K562 (cell line): ENCODE results near the gene RAMAC. TPM values are rescaled to one million over a fixed set of nuclear protein-coding genes. Genes with fewer than 3 reads are reported as not detected.

Experiments
- AFF1 ChIP-seq, 2 experiments: fragments of 450-650 bp; IDR thresholded peaks; 2 replicates each; pipeline ENCODE4 v1.6.1; 2018; ENCODE audit warnings: mild to moderate bottlenecking in 2 of 2, low read depth in 1 of 2; ENCODE audit not compliant: partially characterized antibody in 2 of 2
- GATAD2B ChIP-seq: fragments of 450-650 bp; IDR thresholded peaks from 2 replicates; pipeline ENCODE4 v1.6.1; 2017; ENCODE audit warnings: mild to moderate bottlenecking, borderline replicate concordance
- HDAC8 ChIP-seq: fragments of 450-650 bp; IDR thresholded peaks from 2 replicates; pipeline ENCODE4 v1.6.1; 2016; ENCODE audit warnings: mild to moderate bottlenecking, missing genetic modification characterization, moderate library complexity, missing compliant biosample characterization
- HEY1 ChIP-seq: fragments of 250-450 bp; sonication (Bioruptor Pico); IDR thresholded peaks from 2 replicates; pipeline ENCODE4 v1.5.0; 2020; ENCODE audit warnings: mild to moderate bottlenecking, moderate library complexity, borderline replicate concordance
- ID3 ChIP-seq, 2 experiments: fragments of 250-450 bp in 1 of 2; fragments of 450-650 bp in 1 of 2; sonication (Bioruptor Pico) in 1 of 2; IDR thresholded peaks; 2 replicates each; pipeline versions ENCODE4 v1.6.1 to v1.8.0; 2016 to 2021; ENCODE audit warnings: mild to moderate bottlenecking in 2 of 2, moderate library complexity in 2 of 2, missing compliant biosample characterization in 1 of 2, missing genetic modification characterization in 1 of 2
- JUND ChIP-seq, 2 experiments: IDR thresholded peaks; 2 replicates in 1 of 2; 3 replicates in 1 of 2; pipeline ENCODE4 v1.6.1; 2011; ENCODE audit warnings: borderline replicate concordance in 2 of 2, low read depth in 2 of 2, low read length in 2 of 2, improper control_type of control experiment in 1 of 2, missing biosample characterization in 1 of 2, missing genetic modification characterization in 1 of 2, missing genetic modification reagents in 1 of 2
- NR4A1 ChIP-seq, 2 experiments: fragments of 250-450 bp in 1 of 2; fragments of 450-650 bp in 1 of 2; sonication (Bioruptor Pico) in 1 of 2; IDR thresholded peaks; 2 replicates each; pipeline versions ENCODE4 v1.4.0 to v1.6.1; 2016 to 2020; ENCODE audit warnings: mild to moderate bottlenecking in 2 of 2, missing compliant biosample characterization in 1 of 2, missing genetic modification characterization in 1 of 2, moderate library complexity in 1 of 2
- RUNX1 ChIP-seq: sonication (generic); IDR thresholded peaks from 2 replicates; pipeline ENCODE4 v1.6.1; 2016; ENCODE audit warnings: antibody characterized with exemption, low read depth
- TEAD4 ChIP-seq, 2 experiments: sonication (generic) in 1 of 2; formaldehyde crosslinking in 1 of 2; IDR thresholded peaks; 2 replicates each; pipeline versions ENCODE4 v1.6.1 to v1.8.0; 2012 to 2022; ENCODE audit warnings: borderline replicate concordance in 1 of 2, inconsistent platforms in 1 of 2, low read length in 1 of 2, mild to moderate bottlenecking in 1 of 2, missing genetic modification reagents in 1 of 2
- THAP12 ChIP-seq: fragments of 250-450 bp; sonication (Bioruptor Pico); IDR thresholded peaks from 2 replicates; pipeline ENCODE4 v1.9.0; 2021; ENCODE audit warnings: mild to moderate bottlenecking, inconsistent platforms
- ZKSCAN1 ChIP-seq: fragments of 150-350 bp; IDR thresholded peaks from 2 replicates; pipeline ENCODE4 v1.6.1; 2016; ENCODE audit warnings: low read depth, low read length
- ZNF584 ChIP-seq: fragments of 200-800 bp; sonication (Bioruptor generic); IDR thresholded peaks from 2 replicates; pipeline ENCODE4 v1.6.1; 2016; ENCODE audit warnings: low read depth, mild to moderate bottlenecking, missing genetic modification characterization, missing compliant biosample characterization
- ZNF644 ChIP-seq: fragments of 200-800 bp; sonication (Bioruptor generic); IDR thresholded peaks from 2 replicates; pipeline ENCODE4 v1.6.1; 2016; ENCODE audit warnings: low read depth, missing genetic modification characterization, missing compliant biosample characterization
- ZNF764 ChIP-seq: fragments of 250-450 bp; sonication (Bioruptor Pico); IDR thresholded peaks from 2 replicates; pipeline ENCODE4 v1.4.0; 2020; ENCODE audit warnings: low read depth, mild to moderate bottlenecking, moderate library complexity
- polyA plus RNA-seq, 8 experiments: library from polyadenylated mRNA; depleted of rRNA in 4 of 8; stranded (reverse) in 5 of 8; unstranded in 3 of 8; fragments of >200 nt; fragmentation: Nextera tagmentation in 2 of 8; fragmentation: Illumina TruSeq in 1 of 8; extraction: Ambion mirVana in 2 of 8; extraction: Trizol in 1 of 8; gene quantifications; 2 replicates each; pipeline versions ENCODE4 v1.2.1 to v1.2.3, GENCODE V29; 2011 to 2014; ENCODE audit warnings: inconsistent platforms in 1 of 8, missing spikeins in 1 of 8
- total RNA-seq, 7 experiments: library from RNA; depleted of rRNA in 6 of 7; stranded (reverse); fragments of >200 nt in 6 of 7; fragmentation: Illumina TruSeq in 2 of 7; extraction: Trizol in 2 of 7; gene quantifications; 2 replicates each; pipeline versions ENCODE4 v1.2.1 to v1.2.3, GENCODE V29; 2011 to 2021; ENCODE audit warnings: low replicate concordance in 1 of 7
- TF ChIP-seq, protein P1 (sequence below): IDR thresholded peaks from 2 replicates; pipeline ENCODE4 v1.6.1; 2011; ENCODE audit warnings: borderline replicate concordance, low read depth, mild to moderate bottlenecking, moderate library complexity, low read length; ENCODE audit not compliant: insufficient read depth, poor library complexity, severe bottlenecking

RAMAC gene
- total and polyA plus RNA-seq, 9 of the 15 experiments (the other 6 are each of a cell fraction or from before 2014, with no cell fraction given): 26.9 to 108 (median 38.4) TPM

DNA sequence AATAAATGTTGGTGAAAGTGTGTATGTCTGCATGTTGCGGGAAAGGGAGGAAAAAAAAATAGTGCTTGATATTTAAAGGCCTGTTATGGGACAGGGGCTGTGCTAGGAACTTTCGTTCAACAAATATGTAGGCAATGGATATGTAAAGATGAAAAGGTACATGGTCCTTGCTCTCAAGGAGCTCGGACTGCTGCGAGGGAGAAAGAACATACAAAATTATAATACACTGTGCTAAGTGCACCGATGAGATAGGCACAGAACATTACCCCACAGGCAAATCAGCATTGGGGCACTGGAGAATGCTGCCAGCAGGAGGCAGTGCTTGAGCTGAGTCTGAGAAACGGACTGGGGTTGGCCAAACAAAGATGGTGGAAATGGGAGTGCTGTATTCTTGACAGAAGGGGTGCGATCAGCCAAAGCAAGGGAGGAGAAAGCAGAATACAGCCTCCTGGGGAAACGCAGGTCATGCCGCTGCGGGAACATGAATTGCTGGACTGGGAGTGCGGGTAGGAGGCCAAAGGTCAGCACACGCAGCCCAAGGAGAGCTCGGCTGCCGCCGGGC, 24.8 kb downstream of the RAMAC start (continued):
- TF ChIP-seq ZKSCAN1 (0 out of 2 replicates have a peak, but pooled peaks have one; percentile 14), THAP12 (no peak), ZNF584 (peak; percentile 7; the same call in 1 of the 2 replicates), RUNX1 (no peak), ZNF644 (tag) (peak; percentile 17; the same call in 1 of the 2 replicates), ID3 (CRISPR knock-in tag; IDR thresholded peaks at IDR 0.05) (no peak), ID3 (tag; IDR thresholded peaks at IDR 0.05) (peak; percentile 14; the same call in 1 of the 2 replicates), TEAD4 (IDR thresholded peaks at IDR 0.05; ENCODE audit: low read length) (peak; percentile 62), TEAD4 (CRISPR knock-in tag; IDR thresholded peaks at IDR 0.05; ENCODE audit: borderline replicate concordance) (no peak), AFF1 (IDR thresholded peaks at IDR 0.05; ENCODE audit: low read depth in 1 of 2, partially characterized antibody in 2 of 2) (peak in 1 of 2 experiments; percentile 25), ZNF764 (CRISPR knock-in tag) (peak; percentile 92), HEY1 (CRISPR knock-in tag) (no peak), NR4A1 (CRISPR knock-in tag; IDR thresholded peaks at IDR 0.05) (no peak), NR4A1 (tag; IDR thresholded peaks at IDR 0.05) (0 out of 2 replicates have a peak, but pooled peaks have one; percentile 49), JUND (IDR thresholded peaks at IDR 0.05; ENCODE audit: borderline replicate concordance, low read depth, low read length) (peak; percentile 61; the same call in 1 of the 2 replicates), JUND (tag; IDR thresholded peaks at IDR 0.05; ENCODE audit: borderline replicate concordance, low read depth, low read length) (no peak), GATAD2B (no peak), HDAC8 (tag) (0 out of 2 replicates have a peak, but pooled peaks have one; percentile 50)
- TF ChIP-seq, protein P1, sequence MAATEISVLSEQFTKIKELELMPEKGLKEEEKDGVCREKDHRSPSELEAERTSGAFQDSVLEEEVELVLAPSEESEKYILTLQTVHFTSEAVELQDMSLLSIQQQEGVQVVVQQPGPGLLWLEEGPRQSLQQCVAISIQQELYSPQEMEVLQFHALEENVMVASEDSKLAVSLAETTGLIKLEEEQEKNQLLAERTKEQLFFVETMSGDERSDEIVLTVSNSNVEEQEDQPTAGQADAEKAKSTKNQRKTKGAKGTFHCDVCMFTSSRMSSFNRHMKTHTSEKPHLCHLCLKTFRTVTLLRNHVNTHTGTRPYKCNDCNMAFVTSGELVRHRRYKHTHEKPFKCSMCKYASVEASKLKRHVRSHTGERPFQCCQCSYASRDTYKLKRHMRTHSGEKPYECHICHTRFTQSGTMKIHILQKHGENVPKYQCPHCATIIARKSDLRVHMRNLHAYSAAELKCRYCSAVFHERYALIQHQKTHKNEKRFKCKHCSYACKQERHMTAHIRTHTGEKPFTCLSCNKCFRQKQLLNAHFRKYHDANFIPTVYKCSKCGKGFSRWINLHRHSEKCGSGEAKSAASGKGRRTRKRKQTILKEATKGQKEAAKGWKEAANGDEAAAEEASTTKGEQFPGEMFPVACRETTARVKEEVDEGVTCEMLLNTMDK: peak; percentile 56
